Prostate gland (tissue), 2 donors: ENCODE data around the gene NFATC2IP.
A peak's percentile ranks its signal among the peaks of the same experiment; 100 is the strongest.

Experiments used
- POLR2A ChIP-seq: fragments of 450-650 bp; IDR thresholded peaks from one replicate; pipeline ENCODE4 v1.6.1; 2016; ENCODE audit warnings: antibody characterized with exemption, mild to moderate bottlenecking
- POLR2AphosphoS5 ChIP-seq: sonication (generic); formaldehyde crosslinking; IDR thresholded peaks from one replicate; pipeline ENCODE4 v1.6.1; 2017; ENCODE audit warnings: antibody characterized with exemption
- TF ChIP-seq, protein P1 (sequence below), 4 experiments: fragments of 200-600 bp in 2 of 4; fragments of 450-650 bp in 2 of 4; sonication (generic) in 2 of 4; IDR thresholded peaks; 1 replicate in 3 of 4; 2 replicates in 1 of 4; pipeline ENCODE4 v1.5.1; 2016 to 2019; ENCODE audit warnings: antibody characterized with exemption in 4 of 4, mild to moderate bottlenecking in 2 of 4, moderate library complexity in 2 of 4

- TF ChIP-seq, protein P1, sequence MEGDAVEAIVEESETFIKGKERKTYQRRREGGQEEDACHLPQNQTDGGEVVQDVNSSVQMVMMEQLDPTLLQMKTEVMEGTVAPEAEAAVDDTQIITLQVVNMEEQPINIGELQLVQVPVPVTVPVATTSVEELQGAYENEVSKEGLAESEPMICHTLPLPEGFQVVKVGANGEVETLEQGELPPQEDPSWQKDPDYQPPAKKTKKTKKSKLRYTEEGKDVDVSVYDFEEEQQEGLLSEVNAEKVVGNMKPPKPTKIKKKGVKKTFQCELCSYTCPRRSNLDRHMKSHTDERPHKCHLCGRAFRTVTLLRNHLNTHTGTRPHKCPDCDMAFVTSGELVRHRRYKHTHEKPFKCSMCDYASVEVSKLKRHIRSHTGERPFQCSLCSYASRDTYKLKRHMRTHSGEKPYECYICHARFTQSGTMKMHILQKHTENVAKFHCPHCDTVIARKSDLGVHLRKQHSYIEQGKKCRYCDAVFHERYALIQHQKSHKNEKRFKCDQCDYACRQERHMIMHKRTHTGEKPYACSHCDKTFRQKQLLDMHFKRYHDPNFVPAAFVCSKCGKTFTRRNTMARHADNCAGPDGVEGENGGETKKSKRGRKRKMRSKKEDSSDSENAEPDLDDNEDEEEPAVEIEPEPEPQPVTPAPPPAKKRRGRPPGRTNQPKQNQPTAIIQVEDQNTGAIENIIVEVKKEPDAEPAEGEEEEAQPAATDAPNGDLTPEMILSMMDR (IDR thresholded peaks at IDR 0.05) = no peak
- TF ChIP-seq POLR2AphosphoS5 (peak; percentile 12), POLR2A (no peak)
These were observed 14.6 kb upstream of the NFATC2IP start for GRCh38 chr16:28935924-28936783.
